ENCODE results near the gene TNFRSF12A.

Gene TNFRSF12A

GRCh38 chr16:2986623-2987188, 33.5 kb upstream of the TNFRSF12A start:
- no peak for DNase-seq

GRCh38 chr16:2987286-2987685, 32.9 kb upstream of the TNFRSF12A start:
- no peak for DNase-seq

- DNase-seq: no peak
These were observed 32.3 kb upstream of the TNFRSF12A start for GRCh38 chr16:2987833-2988232.

- no peak for DNase-seq
These were observed 31.5 kb upstream of the TNFRSF12A start for GRCh38 chr16:2988590-2989099.

- DNase-seq: no peak
These were observed 29.3 kb upstream of the TNFRSF12A start for GRCh38 chr16:2990891-2991290.

GRCh38 chr16:2991566-2992261, 28.5 kb upstream of the TNFRSF12A start:
- DNase-seq: no peak

GRCh38 chr16:2992383-2993081, 27.6 kb upstream of the TNFRSF12A start:
- no peak for DNase-seq

GRCh38 chr16:2996298-2996697, 23.9 kb upstream of the TNFRSF12A start:
- no peak for DNase-seq

GRCh38 chr16:2999929-3000328, 20.2 kb upstream of the TNFRSF12A start:
- DNase-seq: no peak

GRCh38 chr16:3000540-3000939, 19.6 kb upstream of the TNFRSF12A start:
- no peak for DNase-seq

- no peak for DNase-seq
These were observed 18.9 kb upstream of the TNFRSF12A start for GRCh38 chr16:3001316-3001715.

- peak; percentile 97 for DNase-seq
These were observed 16.4 kb upstream of the TNFRSF12A start for GRCh38 chr16:3003582-3004270.

GRCh38 chr16:3004319-3004718, 15.8 kb upstream of the TNFRSF12A start:
- DNase-seq: peak; percentile 30

- no peak for DNase-seq
These were observed 15.3 kb upstream of the TNFRSF12A start for GRCh38 chr16:3004781-3005284.

- no peak for DNase-seq
These were observed 12.9 kb upstream of the TNFRSF12A start for GRCh38 chr16:3007059-3007956.

GRCh38 chr16:3007957-3008689, 12.0 kb upstream of the TNFRSF12A start:
- no peak for DNase-seq

- no peak for DNase-seq
These were observed 11.5 kb upstream of the TNFRSF12A start for GRCh38 chr16:3008690-3009037.

- DNase-seq: no peak
These were observed 10.4 kb upstream of the TNFRSF12A start for GRCh38 chr16:3009568-3010390.

GRCh38 chr16:3010510-3010909, 9.7 kb upstream of the TNFRSF12A start:
- DNase-seq: no peak

GRCh38 chr16:3012246-3012645, 7.9 kb upstream of the TNFRSF12A start:
- no peak for DNase-seq

Measured in NCI-H226 (cell line).